Ishikawa (cell line): ENCODE data around the gene FAM118A.

Source experiments
- CEBPB ChIP-seq: IDR thresholded peaks from 2 replicates; pipeline ENCODE4 v1.6.1; 2012
- CREB1 ChIP-seq: IDR thresholded peaks from 2 replicates; pipeline ENCODE4 v1.6.1; 2012; ENCODE audit warnings: low read depth
- EGR1 ChIP-seq: IDR thresholded peaks from 2 replicates; pipeline ENCODE4 v1.6.1; 2012
- EP300 ChIP-seq: IDR thresholded peaks from 2 replicates; pipeline ENCODE4 v1.6.1; 2012; ENCODE audit warnings: borderline replicate concordance
- FOXM1 ChIP-seq: IDR thresholded peaks from 2 replicates; pipeline ENCODE4 v1.6.1; 2012; ENCODE audit warnings: low read depth, borderline replicate concordance
- MAX ChIP-seq: IDR thresholded peaks from 2 replicates; pipeline ENCODE4 v1.6.1; 2012
- NFIC ChIP-seq: IDR thresholded peaks from 2 replicates; pipeline ENCODE4 v1.6.1; 2012
- RAD21 ChIP-seq: IDR thresholded peaks from 2 replicates; pipeline ENCODE4 v1.6.1; 2012; ENCODE audit warnings: low read depth
- TAF1 ChIP-seq: IDR thresholded peaks from 2 replicates; pipeline ENCODE4 v1.6.1; 2012; ENCODE audit warnings: low read depth, mild to moderate bottlenecking
- TCF12 ChIP-seq: IDR thresholded peaks from 2 replicates; pipeline ENCODE4 v1.6.1; 2012; ENCODE audit warnings: low read depth
- TEAD4 ChIP-seq: IDR thresholded peaks from 2 replicates; pipeline ENCODE4 v1.6.1; 2012
- YY1 ChIP-seq: IDR thresholded peaks from 2 replicates; pipeline ENCODE4 v1.6.1; 2012; ENCODE audit warnings: low read depth
- ZBTB7A ChIP-seq: IDR thresholded peaks from 2 replicates; pipeline ENCODE4 v1.6.1; 2012; ENCODE audit warnings: low read depth
- TF ChIP-seq, protein P1 (sequence below): IDR thresholded peaks from 2 replicates; pipeline ENCODE4 v1.6.1; 2012; ENCODE audit warnings: low read depth, mild to moderate bottlenecking
- TF ChIP-seq, protein P2 (sequence below): IDR thresholded peaks from 2 replicates; pipeline ENCODE4 v1.6.1; 2012

FAM118A gene

GRCh38 chr22:45344334-45344733 is 34.6 kb downstream of the FAM118A start:
- TF ChIP-seq EP300 (no peak), CREB1 (no peak), EGR1 (no peak), NFIC (no peak), TEAD4 (no peak)
- TF ChIP-seq, protein P1, sequence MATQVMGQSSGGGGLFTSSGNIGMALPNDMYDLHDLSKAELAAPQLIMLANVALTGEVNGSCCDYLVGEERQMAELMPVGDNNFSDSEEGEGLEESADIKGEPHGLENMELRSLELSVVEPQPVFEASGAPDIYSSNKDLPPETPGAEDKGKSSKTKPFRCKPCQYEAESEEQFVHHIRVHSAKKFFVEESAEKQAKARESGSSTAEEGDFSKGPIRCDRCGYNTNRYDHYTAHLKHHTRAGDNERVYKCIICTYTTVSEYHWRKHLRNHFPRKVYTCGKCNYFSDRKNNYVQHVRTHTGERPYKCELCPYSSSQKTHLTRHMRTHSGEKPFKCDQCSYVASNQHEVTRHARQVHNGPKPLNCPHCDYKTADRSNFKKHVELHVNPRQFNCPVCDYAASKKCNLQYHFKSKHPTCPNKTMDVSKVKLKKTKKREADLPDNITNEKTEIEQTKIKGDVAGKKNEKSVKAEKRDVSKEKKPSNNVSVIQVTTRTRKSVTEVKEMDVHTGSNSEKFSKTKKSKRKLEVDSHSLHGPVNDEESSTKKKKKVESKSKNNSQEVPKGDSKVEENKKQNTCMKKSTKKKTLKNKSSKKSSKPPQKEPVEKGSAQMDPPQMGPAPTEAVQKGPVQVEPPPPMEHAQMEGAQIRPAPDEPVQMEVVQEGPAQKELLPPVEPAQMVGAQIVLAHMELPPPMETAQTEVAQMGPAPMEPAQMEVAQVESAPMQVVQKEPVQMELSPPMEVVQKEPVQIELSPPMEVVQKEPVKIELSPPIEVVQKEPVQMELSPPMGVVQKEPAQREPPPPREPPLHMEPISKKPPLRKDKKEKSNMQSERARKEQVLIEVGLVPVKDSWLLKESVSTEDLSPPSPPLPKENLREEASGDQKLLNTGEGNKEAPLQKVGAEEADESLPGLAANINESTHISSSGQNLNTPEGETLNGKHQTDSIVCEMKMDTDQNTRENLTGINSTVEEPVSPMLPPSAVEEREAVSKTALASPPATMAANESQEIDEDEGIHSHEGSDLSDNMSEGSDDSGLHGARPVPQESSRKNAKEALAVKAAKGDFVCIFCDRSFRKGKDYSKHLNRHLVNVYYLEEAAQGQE, result no peak

GRCh38 chr22:45349916-45350315 is 40.2 kb downstream of the FAM118A start:
- TF ChIP-seq CREB1, result no peak
- TF ChIP-seq EGR1, result no peak
- no peak for TF ChIP-seq EP300
- no peak for TF ChIP-seq FOXM1
- TF ChIP-seq TCF12, result no peak
- TF ChIP-seq MAX, result no peak
- TF ChIP-seq, protein P2, sequence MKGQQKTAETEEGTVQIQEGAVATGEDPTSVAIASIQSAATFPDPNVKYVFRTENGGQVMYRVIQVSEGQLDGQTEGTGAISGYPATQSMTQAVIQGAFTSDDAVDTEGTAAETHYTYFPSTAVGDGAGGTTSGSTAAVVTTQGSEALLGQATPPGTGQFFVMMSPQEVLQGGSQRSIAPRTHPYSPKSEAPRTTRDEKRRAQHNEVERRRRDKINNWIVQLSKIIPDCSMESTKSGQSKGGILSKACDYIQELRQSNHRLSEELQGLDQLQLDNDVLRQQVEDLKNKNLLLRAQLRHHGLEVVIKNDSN, result no peak
- no peak for TF ChIP-seq TAF1
- TF ChIP-seq, protein P1, result no peak
- TF ChIP-seq RAD21, result no peak
- TF ChIP-seq NFIC, result no peak
- TF ChIP-seq CEBPB, result no peak
- no peak for TF ChIP-seq YY1
- no peak for TF ChIP-seq ZBTB7A
- TF ChIP-seq TEAD4, result no peak

DNA sequence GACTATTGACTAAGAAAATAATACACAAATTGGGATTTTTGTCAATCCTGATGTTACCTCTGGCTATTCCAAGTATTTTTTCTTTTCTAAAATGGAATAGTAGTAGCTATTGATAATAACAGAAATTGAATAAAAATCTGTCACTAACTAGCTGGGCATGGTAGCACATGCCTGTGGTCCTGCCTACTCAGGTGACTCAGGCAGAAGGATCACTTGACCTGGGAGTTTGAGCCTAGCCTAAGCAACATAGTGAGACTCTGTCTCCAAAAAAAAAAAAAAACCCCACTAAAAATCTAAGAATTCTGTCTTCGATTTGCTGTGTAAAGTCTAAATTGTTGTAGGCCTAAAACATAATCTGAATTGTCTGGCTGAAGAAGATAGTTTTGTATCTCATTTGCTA is 42.2 kb downstream of the FAM118A start:
- TF ChIP-seq, protein P1, result no peak
- TF ChIP-seq ZBTB7A, result no peak

- TF ChIP-seq, protein P1, result no peak
- no peak for TF ChIP-seq TAF1
- TF ChIP-seq MAX, result no peak
- no peak for TF ChIP-seq NFIC
- TF ChIP-seq, protein P2, result no peak
- TF ChIP-seq CREB1, result no peak
- no peak for TF ChIP-seq TCF12
- TF ChIP-seq FOXM1, result no peak
- no peak for TF ChIP-seq CEBPB
- no peak for TF ChIP-seq EP300
- no peak for TF ChIP-seq EGR1
- no peak for TF ChIP-seq YY1
- TF ChIP-seq TEAD4, result no peak
- TF ChIP-seq RAD21, result no peak
- TF ChIP-seq ZBTB7A, result no peak
These were observed 44.1 kb downstream of the FAM118A start for GRCh38 chr22:45353786-45354185.
